ENCODE measurements around the gene BMAL1.

DNA sequence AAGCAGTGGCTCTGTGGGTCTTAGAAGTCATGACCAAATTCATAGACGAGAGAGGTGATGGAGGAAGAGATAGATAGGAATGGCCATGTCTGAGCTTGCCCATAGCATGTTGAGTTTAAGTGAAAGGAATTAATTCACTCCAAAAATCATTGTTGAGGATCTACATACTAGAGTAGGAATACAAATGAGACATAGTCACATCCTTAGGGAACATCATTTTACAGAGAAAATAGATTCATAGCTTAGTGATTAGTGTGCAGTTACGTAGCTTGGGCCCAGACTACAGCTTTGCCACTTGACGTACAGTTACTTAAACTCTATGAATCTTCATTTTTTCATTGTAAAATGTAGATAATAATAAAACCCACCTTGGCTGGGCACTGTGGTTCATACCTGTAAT is 21.4 kb upstream of the BMAL1 start:
- no peak for TF ChIP-seq POLR2A (IDR thresholded peaks at IDR 0.05)
- TF ChIP-seq CTCF (IDR thresholded peaks at IDR 0.05): no peak
- no peak for TF ChIP-seq EP300 (IDR thresholded peaks at IDR 0.05)
